Activated T-cell treated with anti-CD3 and anti-CD28 coated beads for 1 hour (primary cell): ENCODE results near the gene CMTM2.
"Not testable (repeated sequence)": the region's sequence is repeated elsewhere in the genome, so short reads cannot be mapped to it uniquely, and the experiment has no call there.

Experiments
- DNase-seq: peaks from one replicate; pipeline ENCODE4 v3.0.0-alpha.2; 2020; ENCODE audit warnings: low read depth

The CMTM2 gene

DNA sequence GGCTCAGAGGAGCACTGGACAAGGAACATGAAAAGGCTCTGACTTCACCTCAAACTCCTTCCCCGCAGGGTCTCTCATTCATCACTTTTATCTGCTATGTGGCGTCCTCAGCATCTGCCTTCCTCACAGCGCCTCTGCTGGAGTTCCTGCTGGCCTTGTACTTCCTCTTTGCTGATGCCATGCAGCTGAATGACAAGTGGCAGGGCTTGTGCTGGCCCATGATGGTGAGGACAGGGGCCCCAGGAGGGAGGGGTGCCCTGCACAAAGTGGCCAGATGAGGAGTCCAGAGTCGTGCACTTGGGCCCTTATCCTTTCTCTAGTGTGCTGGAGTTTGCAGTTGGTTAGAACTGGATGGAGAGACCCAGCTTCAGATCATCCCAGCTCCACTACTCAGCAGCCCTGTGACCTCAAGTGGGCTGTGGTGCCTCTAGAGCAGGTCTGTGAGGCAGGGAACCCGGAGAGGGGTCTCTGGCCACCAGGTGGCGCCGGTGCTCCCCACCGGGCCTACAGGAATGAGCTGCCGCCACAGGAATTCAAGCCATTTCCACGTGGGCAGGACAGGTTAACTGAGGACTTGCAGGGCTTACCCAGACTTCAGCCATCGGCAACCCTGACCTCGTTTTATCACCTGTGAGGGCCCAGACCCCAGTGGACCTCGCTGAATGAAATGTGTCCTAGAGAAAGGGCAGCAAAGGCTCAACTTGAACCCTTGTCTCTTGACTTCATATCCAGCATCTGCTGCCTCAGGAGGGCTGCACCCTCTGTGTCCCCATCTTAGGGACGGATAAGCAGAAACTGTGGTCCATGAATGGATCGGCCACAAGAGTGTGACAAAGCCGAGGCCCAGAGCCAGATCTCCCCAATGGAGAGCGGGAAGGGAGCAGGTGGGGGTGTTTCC lies 29.2 kb downstream of the CMTM2 start:
- peak; percentile 83 for DNase-seq

DNA sequence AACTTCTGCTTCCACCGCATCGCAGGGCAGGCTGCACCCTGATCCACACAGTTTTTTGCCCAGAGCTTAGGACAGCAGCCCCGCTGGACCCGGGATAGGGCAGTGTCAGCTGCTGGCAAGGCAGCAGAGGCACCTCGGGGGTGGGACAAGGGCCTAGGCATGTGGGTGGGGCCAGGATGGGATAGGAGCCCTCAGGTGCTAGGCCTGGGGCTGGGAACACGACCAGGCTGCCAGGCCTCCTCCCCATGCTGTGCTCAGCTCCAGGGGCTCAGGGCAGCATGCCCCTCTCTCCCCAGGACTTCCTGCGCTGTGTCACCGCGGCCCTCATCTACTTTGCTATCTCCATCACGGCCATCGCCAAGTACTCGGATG lies 29.9 kb downstream of the CMTM2 start:
- no peak for DNase-seq

DNA sequence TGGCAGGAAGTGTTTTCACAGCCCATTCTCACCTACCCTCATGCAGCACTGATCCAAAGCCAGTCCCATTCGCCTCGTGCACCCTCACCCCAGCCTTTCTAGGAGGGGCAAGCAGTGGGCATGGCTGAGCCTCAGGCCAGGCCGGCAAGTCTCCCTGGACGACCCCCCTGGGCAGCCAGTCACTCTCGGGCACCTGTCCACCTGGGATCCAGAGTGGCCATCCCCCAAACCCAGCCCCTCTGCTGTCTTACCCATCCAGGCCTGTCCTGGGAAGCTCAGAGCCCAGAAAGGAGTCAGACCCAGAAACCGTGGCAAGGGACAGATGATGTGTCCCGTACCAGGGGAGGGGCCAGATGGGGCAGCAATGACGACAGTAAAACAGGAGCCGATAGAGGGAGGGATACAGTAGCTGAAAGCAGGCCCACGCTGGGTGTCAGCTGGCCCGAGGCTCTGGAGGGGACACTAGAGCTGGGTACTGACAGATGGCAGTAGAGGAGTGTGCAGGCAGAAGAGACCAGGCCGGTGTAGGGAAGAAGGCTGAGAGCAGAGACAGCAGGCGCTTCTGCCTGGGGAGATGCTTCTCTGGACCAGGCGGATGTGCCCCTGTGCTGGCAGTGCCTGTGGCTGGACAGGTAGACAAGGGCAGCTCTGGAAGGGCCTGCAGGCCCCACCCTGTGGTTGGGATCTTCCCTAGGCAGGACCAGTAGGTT lies 31.0 kb downstream of the CMTM2 start:
- no peak for DNase-seq

DNA sequence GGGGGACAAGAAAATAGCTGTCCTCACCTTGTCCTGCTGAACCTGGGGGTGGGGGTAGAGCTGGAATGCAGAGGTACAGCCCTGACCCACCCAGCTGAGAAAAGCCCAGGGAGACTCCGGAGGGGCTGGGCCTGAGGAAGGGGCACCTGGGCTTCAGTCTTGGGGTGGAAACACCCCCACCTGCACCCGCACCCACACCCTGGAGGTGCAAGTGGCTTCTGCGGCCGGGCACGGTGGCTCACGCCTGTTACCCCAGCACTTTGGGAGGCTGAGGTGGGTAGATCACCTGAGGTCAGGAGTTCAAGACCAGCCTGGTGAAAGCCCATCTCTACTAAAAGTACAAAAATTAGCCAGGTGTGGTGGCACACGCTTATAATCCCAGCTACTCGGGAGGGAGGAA lies 32.6 kb downstream of the CMTM2 start:
- DNase-seq: not testable (repeated sequence)

DNA sequence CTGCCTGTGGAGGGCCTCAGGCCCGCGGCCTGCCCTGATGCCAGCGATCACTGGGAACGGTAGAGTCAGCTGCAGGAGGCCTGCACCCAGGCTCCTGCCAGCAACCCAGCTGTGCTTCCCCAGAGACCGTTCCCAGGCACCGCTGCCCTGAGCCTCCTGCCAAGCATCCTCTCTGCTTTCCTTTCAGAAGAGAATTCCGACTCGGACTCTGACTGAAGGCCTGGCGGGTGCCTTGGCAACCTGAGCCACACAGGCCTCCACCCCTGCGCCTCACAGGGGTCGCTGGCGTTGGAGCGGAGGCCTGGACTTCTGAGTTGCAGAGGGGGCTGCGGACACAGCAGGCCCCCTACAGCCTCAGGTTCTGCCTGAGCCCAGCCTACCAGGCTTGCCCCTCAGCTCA lies 33.2 kb downstream of the CMTM2 start:
- DNase-seq: no peak

DNA sequence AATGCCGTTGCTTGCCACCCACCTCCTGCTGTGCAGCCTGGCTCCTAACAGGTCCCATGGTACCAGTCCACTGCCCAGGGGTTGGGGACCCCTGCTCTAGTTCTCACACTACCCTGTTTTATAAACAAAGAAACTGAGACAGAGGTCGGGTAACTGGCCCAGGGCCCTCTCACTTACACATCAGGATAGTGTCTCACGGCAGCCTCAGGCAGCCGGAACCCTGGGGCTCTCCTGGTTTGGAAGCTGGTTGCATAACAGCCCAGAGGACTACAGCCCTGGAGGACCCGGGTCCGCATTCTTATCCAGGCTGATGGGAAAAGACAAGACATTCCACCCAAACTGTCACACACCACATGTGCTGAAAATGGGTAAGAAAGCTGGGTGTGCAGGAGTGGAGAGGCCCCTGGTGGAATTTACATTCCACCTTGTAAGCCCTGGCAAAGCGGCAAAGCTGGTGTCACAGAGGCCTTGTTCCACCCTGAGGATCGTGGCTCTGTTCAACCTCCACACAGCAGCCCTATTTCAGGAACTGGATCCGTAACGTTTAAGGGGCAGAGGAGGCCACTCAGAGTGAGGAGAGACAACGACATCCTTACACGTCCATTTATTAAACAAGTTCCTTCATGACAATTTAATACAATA lies 35.0 kb downstream of the CMTM2 start:
- no peak for DNase-seq

DNA sequence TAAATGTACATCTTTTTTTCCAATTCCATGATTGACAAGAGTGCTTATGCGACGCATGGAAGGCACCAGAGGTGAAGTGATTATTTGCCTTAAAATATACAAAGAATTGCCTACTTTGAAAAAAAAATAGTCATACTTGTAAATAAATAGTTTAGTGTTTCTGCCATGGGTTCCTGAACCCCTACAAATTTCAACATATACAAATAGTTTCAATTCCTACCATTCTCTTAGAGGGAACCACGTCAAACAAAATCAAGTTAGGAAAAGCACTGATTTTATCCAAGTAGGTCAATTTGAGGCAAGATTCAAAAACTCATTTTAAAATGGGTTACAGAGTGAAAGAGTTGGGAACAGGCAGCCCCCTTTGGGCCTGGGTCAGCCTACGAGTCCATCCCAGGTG lies 36.9 kb downstream of the CMTM2 start:
- no peak for DNase-seq

DNA sequence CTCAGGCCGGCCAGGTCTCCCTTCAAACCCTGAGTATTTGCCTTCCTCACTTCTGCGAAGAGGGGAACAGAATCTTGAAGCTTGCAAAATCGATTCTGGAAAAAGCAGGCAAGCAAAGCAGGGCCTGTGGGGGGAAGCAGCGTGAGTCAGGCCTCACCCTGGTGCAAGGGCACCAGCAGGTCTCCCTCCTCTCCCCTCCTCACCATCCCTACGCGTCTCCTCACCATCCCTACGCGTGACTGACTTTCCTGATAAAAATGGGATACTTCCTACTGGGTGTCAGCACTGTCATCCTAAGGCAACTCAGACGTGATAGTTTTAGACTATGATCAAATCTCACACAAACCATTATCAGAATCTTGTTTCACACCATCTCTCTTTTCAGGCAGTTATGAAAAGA lies 37.3 kb downstream of the CMTM2 start:
- DNase-seq: no peak

DNA sequence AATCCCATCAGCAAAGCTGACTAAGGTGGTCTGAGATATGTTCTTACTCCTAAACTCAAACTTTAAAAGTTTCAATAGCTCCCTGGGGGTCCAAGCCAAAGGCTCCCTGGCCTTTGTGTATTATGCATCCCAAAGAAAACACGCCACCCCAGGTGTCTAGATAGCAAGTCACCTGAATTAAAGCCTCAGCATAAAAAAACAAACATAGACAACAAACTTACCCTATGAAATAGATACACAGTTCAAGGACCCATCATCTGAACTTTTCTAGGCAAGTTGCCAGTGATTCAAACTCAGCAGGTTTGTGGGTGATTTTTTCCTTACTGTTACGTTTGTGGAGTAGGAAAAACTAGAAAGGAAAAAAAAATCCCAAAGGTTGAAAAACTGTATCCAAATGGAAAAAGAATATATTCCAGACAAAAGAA lies 37.8 kb downstream of the CMTM2 start:
- no peak for DNase-seq

DNA sequence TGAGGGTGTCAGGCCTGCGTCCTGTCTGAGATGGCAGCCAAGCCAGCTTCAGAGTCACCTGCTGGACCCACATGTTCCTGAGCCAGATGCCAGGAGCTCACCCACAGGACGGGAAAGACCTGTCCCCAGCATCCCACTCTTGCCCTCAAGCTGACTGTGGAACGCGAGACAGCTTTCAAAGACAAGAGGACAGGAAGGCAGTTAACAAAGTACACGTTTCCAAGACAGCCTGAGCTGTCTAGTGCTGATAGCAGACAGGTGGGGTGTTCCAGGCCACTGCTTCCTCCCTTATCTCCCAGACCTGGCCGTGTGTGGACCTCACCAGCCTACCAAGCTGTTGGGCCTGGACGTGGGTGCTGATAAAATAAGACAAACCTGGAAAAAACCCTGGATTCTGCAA lies 38.5 kb downstream of the CMTM2 start:
- no peak for DNase-seq

DNA sequence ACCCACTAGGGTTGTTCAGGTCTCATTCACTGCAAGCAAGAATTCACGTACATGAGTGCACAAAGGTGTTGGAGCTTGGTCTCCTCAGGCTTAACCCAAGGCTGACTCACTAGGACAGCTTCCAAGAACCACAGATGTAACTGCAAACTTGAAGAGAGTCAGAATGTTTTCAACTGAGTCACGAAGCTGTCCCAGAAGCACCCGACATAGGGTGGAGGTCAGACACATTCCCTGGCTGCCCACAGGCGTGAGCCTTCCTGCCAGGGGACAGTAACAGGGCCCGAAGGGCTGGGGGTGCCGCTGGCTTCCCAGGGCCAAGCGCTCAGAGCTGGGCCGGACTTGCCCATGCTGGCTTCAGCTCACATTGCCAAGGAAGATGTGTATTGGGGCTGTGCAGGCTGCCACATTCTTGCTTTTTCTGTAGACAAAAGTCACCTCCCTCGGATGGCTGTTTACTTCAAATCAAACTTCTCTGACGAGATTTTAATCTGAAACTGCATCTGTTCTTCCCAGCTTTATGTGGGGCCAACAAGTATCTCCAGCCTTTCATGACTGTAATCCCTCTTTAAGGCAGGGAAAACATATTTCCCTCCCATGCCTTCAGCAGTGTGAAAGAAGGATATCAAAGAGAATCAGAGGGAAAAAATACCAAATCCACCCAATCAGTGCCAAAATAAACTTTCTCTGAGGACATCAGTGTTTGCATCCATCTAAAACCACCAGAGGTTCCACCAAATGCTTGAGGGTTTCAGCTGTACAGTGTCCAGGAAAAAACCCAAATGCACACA lies 39.5 kb downstream of the CMTM2 start:
- no peak for DNase-seq

DNA sequence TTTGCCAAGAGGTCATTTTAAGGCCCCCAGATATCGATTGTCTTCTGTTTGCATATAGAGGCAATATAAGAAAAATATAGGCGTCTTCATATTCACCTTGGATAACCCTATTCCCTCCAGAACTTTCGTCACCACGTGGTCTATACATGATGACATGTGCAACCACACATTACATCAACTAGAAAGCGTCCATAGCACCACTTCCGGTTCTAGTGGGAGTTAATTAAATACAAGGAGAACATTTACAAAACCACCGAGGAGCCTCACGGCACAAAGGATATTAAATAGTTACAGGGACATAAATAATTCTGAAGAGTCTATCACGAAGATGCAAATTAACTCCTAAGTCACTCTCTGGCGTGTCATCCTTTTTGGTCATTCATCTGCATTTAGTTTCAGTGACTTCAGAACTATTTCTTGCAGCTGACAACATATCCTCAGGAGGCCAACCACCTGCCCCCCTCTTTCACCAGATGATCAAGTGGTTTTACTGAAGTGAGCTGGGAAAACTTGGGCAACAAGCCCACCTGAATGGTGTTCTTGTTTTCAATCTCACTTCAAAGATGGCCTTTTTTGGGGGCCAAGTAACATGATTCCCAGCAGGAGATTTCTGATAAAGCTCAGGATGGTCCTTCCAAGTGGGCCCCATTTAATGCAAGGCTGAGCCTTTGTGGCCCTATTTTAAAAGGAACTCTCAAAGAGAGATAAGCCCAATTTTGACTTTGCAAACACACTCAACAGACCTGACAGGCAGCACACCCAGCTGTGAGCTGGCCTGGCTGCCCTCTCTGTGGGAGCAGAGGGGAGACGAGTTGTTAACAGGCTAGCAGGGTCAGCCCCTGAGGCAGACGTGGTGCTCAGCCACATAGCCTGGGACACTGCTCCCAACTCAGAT lies 40.5 kb downstream of the CMTM2 start:
- no peak for DNase-seq

DNA sequence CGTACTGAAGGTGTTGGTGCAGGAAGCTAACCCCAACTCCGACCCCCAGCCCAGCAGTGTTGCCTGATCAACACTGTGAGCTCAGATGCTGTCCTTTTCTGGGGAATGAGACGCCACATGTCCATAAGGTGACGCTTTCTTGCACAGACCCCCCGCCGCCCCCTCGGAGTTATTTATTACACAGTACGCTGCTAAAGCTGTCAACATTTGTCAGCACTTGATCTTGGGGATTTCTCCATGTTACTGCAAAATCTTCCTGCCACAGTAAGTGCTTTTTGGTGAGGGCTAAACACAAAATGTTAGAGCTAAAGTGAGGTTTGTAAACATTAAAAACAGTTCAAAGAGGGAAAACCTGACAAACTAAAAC lies 41.1 kb downstream of the CMTM2 start:
- DNase-seq: no peak

DNA sequence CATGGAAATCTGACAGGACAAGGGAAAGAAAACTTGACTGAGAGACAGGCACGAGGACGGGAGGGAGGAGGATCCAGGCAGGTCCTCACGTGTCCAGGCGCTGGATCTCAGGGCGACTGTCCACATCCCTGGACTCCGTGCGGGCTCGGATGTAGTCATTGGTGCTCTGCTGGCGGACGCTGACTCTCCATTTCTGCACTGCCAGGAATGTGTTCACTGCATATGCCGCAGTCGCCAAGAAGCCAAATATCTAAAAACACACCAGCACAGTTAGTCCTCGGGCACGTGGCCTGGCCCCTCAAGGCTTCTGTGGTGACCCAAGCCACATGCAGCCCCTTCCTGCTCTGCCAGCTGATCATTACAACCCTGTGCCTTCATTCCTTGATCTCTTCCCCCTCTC lies 42.7 kb downstream of the CMTM2 start:
- no peak for DNase-seq

DNA sequence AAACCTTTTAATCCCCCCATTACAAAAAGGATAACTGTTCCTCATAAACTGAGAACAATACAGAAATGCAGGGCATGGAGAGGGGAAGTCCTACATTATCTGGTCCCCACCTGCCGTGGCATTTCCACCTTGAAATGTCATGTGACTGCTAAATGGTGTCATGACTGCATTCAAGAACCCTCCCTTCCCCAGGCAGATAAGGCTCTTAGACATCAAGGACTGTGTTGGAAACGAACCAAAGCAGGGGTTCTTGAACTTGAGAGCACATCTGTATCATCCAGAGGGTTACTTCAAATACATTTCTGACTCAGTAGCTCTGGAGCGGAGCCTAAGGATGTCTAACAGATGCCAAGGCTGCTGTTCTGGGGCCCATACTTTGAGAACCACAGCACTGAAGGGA lies 43.6 kb downstream of the CMTM2 start:
- DNase-seq: no peak

DNA sequence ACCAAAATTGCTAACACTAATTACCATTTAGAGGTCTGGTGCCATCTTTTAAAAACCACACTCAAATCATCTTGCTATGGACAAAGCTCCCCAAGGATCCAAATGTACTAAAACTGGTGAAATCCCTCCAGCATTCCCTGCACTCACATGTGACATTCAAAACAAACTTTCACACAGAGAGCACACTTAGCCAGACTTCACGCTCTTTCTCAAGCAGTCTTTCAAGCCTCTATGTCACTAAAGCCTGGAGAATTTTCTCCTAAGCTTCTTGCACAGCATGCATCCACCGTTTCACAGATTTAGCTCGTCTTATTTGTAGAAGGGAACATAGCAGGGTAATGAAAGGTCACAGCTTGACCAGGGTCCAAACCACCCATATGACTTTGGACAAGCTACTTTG lies 44.5 kb downstream of the CMTM2 start:
- no peak for DNase-seq

DNA sequence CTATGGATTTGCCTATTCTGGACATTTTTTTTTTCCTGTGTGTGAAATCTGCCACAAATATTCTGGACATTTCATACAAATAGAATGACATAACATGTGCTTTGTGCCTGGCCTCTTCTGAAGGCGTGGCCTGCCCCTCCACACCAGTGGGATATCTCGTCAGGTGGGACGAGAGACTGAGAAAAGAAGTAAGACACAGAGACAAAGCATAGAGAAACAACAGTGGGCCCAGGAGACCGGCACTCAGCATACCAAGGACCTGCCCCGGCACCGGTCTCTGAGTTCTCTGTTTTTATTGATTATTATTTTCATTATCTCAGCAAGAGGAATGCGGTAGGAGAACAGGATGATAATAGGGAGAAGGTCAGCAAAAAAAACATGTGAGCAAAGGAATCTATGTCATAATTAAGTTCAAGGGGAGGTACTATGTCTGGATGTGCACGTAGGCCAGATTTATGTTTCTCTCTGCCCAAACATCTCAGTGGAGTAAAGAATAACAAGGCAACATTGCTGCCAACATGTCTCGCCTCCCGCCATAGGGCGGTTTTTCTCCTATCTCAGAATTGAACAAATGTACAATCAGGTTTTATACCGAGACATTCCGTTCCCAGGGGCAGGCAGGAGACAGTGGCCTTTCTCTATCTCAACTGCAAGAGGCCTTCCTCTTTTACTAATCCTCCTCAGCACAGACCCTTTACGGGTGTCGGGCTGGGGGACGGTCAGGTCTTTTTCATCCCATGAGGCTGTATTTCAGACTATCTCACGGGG lies 48.5 kb downstream of the CMTM2 start:
- not testable (repeated sequence) for DNase-seq

DNA sequence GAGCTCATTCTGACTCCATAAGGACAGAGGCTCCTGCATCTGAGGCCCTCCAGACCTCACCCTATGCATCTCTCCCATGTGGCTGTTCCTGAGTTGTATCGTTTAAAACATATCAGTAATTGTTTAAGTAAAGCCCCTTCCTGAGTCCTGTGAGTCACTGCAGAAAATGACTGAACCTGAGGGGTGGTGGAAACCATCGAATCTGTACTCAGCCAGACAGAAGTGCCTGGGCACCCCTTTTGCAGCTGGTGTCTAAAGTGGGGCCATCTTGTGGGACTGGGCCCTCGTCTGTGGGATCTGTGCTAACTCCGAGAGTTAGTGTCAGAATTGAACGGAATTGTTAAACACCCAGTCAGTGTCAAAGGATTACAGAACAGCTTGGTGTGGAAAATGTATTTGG lies 50.6 kb downstream of the CMTM2 start:
- DNase-seq: no peak

DNA sequence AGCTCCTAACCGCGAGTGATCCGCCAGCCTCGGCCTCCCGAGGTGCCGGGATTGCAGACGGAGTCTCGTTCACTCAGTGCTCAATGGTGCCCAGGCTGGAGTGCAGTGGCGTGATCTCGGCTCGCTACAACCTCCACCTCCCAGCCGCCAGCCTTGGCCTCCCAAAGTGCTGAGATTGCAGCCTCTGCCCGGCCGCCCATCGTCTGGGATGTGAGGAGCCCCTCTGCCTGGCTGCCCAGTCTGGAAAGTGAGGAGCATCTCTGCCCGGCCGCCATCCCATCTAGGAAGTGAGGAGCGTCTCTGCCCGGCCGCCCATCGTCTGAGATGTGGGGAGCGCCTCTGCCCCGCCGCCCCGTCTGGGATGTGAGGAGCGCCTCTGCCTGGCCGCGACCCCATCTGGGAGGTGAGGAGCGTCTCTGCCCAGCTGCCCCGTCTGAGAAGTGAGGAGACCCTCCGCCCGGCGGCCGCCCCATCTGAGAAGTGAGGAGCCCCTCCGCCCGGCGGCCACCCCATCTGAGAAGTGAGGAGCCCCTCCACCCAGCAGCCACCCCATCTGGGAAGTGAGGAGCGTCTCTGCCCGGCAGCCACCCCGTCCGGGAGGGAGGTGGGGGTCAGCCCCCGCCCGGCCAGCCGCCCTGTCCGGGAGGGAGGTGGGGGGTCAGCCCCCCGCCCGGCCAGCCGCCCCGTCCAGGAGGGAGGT lies 51.4 kb downstream of the CMTM2 start:
- DNase-seq: not testable (repeated sequence)

DNA sequence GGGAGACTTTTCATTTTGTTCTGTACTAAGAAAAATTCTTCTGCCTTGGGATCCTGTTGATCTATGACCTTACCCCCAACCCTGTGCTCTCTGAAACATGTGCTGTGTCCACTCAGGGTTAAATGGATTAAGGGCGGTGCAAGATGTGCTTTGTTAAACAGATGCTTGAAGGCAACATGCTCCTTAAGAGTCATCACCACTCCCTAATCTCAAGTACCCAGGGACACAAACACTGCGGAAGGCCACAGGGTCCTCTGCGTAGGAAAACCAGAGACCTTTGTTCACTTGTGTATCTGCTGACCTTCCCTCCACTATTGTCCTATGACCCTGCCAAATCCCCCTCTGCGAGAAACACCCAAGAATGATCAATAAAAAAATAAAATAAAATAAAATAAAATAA lies 52.3 kb downstream of the CMTM2 start:
- not testable (repeated sequence) for DNase-seq
